Astrocyte (in vitro differentiated cells and primary cell): ENCODE measurements around the gene TMEM138.

Source experiments
- EZH2 ChIP-seq: IDR thresholded peaks from 2 replicates; pipeline ENCODE4 v1.6.1; 2012; ENCODE audit warnings: mild to moderate bottlenecking, low read length, inconsistent platforms; ENCODE audit not compliant: insufficient read depth
- TF ChIP-seq, protein P1 (sequence below): IDR thresholded peaks from 2 replicates; pipeline ENCODE4 v1.5.1; 2011; ENCODE audit warnings: low read depth, mild to moderate bottlenecking, inconsistent platforms, low read length, moderate library complexity; ENCODE audit not compliant: insufficient read depth

DNA sequence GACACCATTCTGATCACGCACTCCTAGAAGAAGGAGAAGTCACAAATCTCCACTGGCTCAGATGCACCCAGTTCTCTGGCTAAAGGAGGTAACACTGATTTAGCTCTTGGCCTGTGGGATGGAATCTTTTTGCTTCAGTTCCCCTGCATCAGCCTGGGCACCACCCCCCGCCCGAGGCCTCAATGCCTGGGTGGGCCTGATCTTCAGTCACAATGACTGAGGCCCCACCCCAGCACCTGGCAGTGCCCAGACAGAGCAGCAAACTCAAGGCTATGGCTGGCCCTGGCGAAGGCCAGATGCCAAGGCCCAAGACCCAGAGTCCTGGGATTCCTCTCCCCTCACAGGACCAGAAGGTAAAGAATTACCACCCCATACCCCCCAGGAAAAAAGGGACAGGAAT is 5.5 kb upstream of the TMEM138 start:
- TF ChIP-seq, protein P1, sequence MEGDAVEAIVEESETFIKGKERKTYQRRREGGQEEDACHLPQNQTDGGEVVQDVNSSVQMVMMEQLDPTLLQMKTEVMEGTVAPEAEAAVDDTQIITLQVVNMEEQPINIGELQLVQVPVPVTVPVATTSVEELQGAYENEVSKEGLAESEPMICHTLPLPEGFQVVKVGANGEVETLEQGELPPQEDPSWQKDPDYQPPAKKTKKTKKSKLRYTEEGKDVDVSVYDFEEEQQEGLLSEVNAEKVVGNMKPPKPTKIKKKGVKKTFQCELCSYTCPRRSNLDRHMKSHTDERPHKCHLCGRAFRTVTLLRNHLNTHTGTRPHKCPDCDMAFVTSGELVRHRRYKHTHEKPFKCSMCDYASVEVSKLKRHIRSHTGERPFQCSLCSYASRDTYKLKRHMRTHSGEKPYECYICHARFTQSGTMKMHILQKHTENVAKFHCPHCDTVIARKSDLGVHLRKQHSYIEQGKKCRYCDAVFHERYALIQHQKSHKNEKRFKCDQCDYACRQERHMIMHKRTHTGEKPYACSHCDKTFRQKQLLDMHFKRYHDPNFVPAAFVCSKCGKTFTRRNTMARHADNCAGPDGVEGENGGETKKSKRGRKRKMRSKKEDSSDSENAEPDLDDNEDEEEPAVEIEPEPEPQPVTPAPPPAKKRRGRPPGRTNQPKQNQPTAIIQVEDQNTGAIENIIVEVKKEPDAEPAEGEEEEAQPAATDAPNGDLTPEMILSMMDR = no peak
- no peak for TF ChIP-seq EZH2
